ENCODE results near the gene TMEM63A.

The TMEM63A gene

GRCh38 chr1:225843426-225843795 is 38.8 kb downstream of the TMEM63A start:
- TF ChIP-seq, protein P1, sequence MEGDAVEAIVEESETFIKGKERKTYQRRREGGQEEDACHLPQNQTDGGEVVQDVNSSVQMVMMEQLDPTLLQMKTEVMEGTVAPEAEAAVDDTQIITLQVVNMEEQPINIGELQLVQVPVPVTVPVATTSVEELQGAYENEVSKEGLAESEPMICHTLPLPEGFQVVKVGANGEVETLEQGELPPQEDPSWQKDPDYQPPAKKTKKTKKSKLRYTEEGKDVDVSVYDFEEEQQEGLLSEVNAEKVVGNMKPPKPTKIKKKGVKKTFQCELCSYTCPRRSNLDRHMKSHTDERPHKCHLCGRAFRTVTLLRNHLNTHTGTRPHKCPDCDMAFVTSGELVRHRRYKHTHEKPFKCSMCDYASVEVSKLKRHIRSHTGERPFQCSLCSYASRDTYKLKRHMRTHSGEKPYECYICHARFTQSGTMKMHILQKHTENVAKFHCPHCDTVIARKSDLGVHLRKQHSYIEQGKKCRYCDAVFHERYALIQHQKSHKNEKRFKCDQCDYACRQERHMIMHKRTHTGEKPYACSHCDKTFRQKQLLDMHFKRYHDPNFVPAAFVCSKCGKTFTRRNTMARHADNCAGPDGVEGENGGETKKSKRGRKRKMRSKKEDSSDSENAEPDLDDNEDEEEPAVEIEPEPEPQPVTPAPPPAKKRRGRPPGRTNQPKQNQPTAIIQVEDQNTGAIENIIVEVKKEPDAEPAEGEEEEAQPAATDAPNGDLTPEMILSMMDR (IDR thresholded peaks at IDR 0.05; ENCODE audit: insufficient read depth, low read length, poor library complexity, severe bottlenecking) = no peak
- no peak for TF ChIP-seq EZH2phosphoT487 (conservative IDR thresholded peaks at IDR 0.05; ENCODE audit: low read length)
- no peaks in the 10 kb centered on the region for H3K79me2 ChIP-seq (ENCODE audit: insufficient read depth, low read length)
- H3K27ac ChIP-seq (ENCODE audit: low read depth, low read length) = no peak overlapping the region
- no peak overlapping the region for H3K4me2 ChIP-seq (ENCODE audit: low read depth, low read length, poor library complexity, severe bottlenecking)
- no peaks in the 10 kb centered on the region for H3K27me3 ChIP-seq (ENCODE audit: low read length)
- no peaks in the 10 kb centered on the region for H3K9me3 ChIP-seq (ENCODE audit: insufficient read depth, low read length)
- no peaks in the 10 kb centered on the region for H4K20me1 ChIP-seq (ENCODE audit: low read depth, low read length)
- H3K9ac ChIP-seq (ENCODE audit: low read length) = no peak overlapping the region
- no peak overlapping the region for H2AFZ ChIP-seq (ENCODE audit: low read depth, low read length, severe bottlenecking)
- no peaks in the 10 kb centered on the region for H3K9me2 ChIP-seq (replicated peaks; ENCODE audit: insufficient read depth, low read length)
- H3F3A ChIP-seq (ENCODE audit: insufficient read depth) = peaks cover 13% of the 10 kb centered on the region
- no peak overlapping the region for H3K4me3 ChIP-seq (ENCODE audit: insufficient read depth, low read length, poor library complexity, severe bottlenecking)
- H3K36me3 ChIP-seq (ENCODE audit: low read length) = no peaks in the 10 kb centered on the region

- no peaks in the 10 kb centered on the region for H3K36me3 ChIP-seq (ENCODE audit: low read length)
Measured at GRCh38 chr1:225842788-225843425, 39.3 kb downstream of the TMEM63A start.

DNA sequence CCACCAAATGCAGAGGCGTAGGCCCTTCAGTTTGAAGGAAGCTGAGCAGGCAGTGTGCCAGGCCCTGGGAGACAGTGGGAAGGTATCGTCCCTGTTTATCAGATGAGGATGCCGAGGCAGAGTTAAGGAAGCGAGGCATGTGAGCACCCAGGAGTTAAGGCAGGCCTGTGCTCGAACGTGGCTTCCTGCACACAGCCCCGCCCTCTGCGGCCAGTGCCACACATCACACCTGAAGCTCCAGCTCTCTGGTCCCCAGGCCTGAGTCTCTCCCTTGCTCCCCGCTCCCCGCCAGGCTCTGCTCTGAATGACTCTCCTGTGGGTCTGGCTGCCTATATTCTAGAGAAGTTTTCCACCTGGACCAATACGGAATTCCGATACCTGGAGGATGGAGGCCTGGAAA is 40.1 kb downstream of the TMEM63A start:
- Histone ChIP-seq H3K36me3 (ENCODE audit: low read length) (no peaks in the 10 kb centered on the region), H3K27me3 (ENCODE audit: low read length) (no peaks in the 10 kb centered on the region), H3K9me2 (replicated peaks; ENCODE audit: insufficient read depth, low read length) (no peaks in the 10 kb centered on the region), H3K4me2 (ENCODE audit: low read depth, low read length, poor library complexity, severe bottlenecking) (no peak overlapping the region), H3K4me3 (ENCODE audit: insufficient read depth, low read length, poor library complexity, severe bottlenecking) (no peak overlapping the region), H2AFZ (ENCODE audit: low read depth, low read length, severe bottlenecking) (no peak overlapping the region), H3K9me3 (ENCODE audit: insufficient read depth, low read length) (no peaks in the 10 kb centered on the region), H3F3A (ENCODE audit: insufficient read depth) (no peaks in the 10 kb centered on the region), H3K79me2 (ENCODE audit: insufficient read depth, low read length) (no peaks in the 10 kb centered on the region), H4K20me1 (ENCODE audit: low read depth, low read length) (no peaks in the 10 kb centered on the region), H3K9ac (ENCODE audit: low read length) (no peak overlapping the region), H3K27ac (ENCODE audit: low read depth, low read length) (no peak overlapping the region)
- TF ChIP-seq, protein P1 (IDR thresholded peaks at IDR 0.05; ENCODE audit: insufficient read depth, low read length, poor library complexity, severe bottlenecking) = no peak
- no peak for TF ChIP-seq EZH2phosphoT487 (conservative IDR thresholded peaks at IDR 0.05; ENCODE audit: low read length)

More at GRCh38 chr1:225842788-225843425, 39.3 kb downstream of the TMEM63A start:
- no peaks in the 10 kb centered on the region for H3K9me3 ChIP-seq (ENCODE audit: insufficient read depth, low read length)
- H3K9ac ChIP-seq (ENCODE audit: low read length) = no peak overlapping the region
- no peaks in the 10 kb centered on the region for H3K79me2 ChIP-seq (ENCODE audit: insufficient read depth, low read length)
- H3K27ac ChIP-seq (ENCODE audit: low read depth, low read length) = no peak overlapping the region
- no peaks in the 10 kb centered on the region for H3K9me2 ChIP-seq (replicated peaks; ENCODE audit: insufficient read depth, low read length)
- no peak overlapping the region for H3K4me3 ChIP-seq (ENCODE audit: insufficient read depth, low read length, poor library complexity, severe bottlenecking)
- no peaks in the 10 kb centered on the region for H4K20me1 ChIP-seq (ENCODE audit: low read depth, low read length)
- peaks cover 8% of the 10 kb centered on the region for H3F3A ChIP-seq (ENCODE audit: insufficient read depth)
- no peak overlapping the region for H3K4me2 ChIP-seq (ENCODE audit: low read depth, low read length, poor library complexity, severe bottlenecking)
- TF ChIP-seq, protein P1 (IDR thresholded peaks at IDR 0.05; ENCODE audit: insufficient read depth, low read length, poor library complexity, severe bottlenecking) = no peak
- no peak for TF ChIP-seq EZH2phosphoT487 (conservative IDR thresholded peaks at IDR 0.05; ENCODE audit: low read length)
- no peak overlapping the region for H2AFZ ChIP-seq (ENCODE audit: low read depth, low read length, severe bottlenecking)
- H3K27me3 ChIP-seq (ENCODE audit: low read length) = no peaks in the 10 kb centered on the region

Measured in SU-DHL-6 (cell line).